Gastroesophageal sphincter (tissue), 4 donors: ENCODE measurements around the gene OR1E2. TPM values are rescaled to one million over a fixed set of nuclear protein-coding genes. Genes with fewer than 3 reads are reported as not detected.
"Not testable (repeated sequence)": the region's sequence is repeated elsewhere in the genome, so short reads cannot be mapped to it uniquely, and the experiment has no call there.

ENCODE experiments used
- ATAC-seq: fragments of 150-250 bp; one replicate; pipeline ENCODE4 v1.9.1; 2016; ENCODE audit warnings: mild to moderate bottlenecking, moderate library complexity
- H3K27ac ChIP-seq, 4 donors: fragments of 200-600 bp; sonication (generic) in 3 of 4; 1 replicate in 3 of 4; 2 replicates in 1 of 4; pipeline ENCODE4 v1.5.1; 2016 to 2019
- H3K27me3 ChIP-seq: fragments of 200-600 bp; sonication (generic); one replicate; pipeline ENCODE4 v1.5.1; 2019
- H3K36me3 ChIP-seq, 2 donors: fragments of 200-600 bp; sonication (generic); one replicate each; pipeline ENCODE4 v1.5.1; 2019; ENCODE audit warnings: control low read depth in 1 of 2
- H3K4me1 ChIP-seq, 3 donors: fragments of 200-600 bp; sonication (generic); 1 replicate in 2 of 3; 2 replicates in 1 of 3; pipeline ENCODE4 v1.5.1; 2016 to 2019; ENCODE audit warnings: control low read depth in 2 of 3
- H3K4me3 ChIP-seq, 2 donors: fragments of 200-600 bp; sonication (generic); one replicate each; pipeline ENCODE4 v1.5.1; 2019; ENCODE audit warnings: mild to moderate bottlenecking in 1 of 2, moderate library complexity in 1 of 2
- H3K9me3 ChIP-seq, 3 donors: fragments of 200-600 bp; sonication (generic); one replicate each; pipeline ENCODE4 v1.5.1; 2017 to 2019; ENCODE audit warnings: control low read depth in 2 of 3
- CTCF ChIP-seq, 4 experiments: fragments of 200-600 bp in 2 of 4; fragments of 450-650 bp in 2 of 4; sonication (generic) in 1 of 4; IDR thresholded peaks; one replicate each; pipeline ENCODE4 v1.5.1; 2017 to 2019; ENCODE audit warnings: antibody characterized with exemption in 4 of 4, mild to moderate bottlenecking in 2 of 4, moderate library complexity in 2 of 4
- EP300 ChIP-seq: sonication (generic); formaldehyde crosslinking; IDR thresholded peaks from one replicate; pipeline ENCODE4 v1.6.1; 2017; ENCODE audit warnings: antibody characterized with exemption, mild to moderate bottlenecking
- POLR2A ChIP-seq, 2 donors: fragments of 450-650 bp; IDR thresholded peaks; one replicate each; pipeline ENCODE4 v1.6.1; 2017; ENCODE audit warnings: antibody characterized with exemption in 2 of 2, mild to moderate bottlenecking in 2 of 2, moderate library complexity in 1 of 2
- POLR2AphosphoS5 ChIP-seq: sonication (generic); formaldehyde crosslinking; IDR thresholded peaks from one replicate; pipeline ENCODE4 v1.6.1; 2017; ENCODE audit warnings: antibody characterized with exemption
- WGBS, 2 donors: methylation state at CpG; one replicate each; pipeline ENCODE4 v1.1.5; 2018; ENCODE audit warnings: low coverage in 1 of 2; 5-methylcytosine and 5-hydroxymethylcytosine counted together
- total RNA-seq, 4 donors: library from RNA; depleted of rRNA; stranded (reverse); fragments of >200 nt; gene quantifications; one replicate each; pipeline ENCODE4 v1.1.0, GENCODE V29; 2016

OR1E2 gene
- total RNA-seq, 4 donors from 2014 or later, result not detected

- Histone ChIP-seq H3K36me3 (no peaks in the 10 kb centered on the region), H3K4me3 (no peak overlapping the region), H3K9me3 (no peaks in the 10 kb centered on the region), H3K4me1 (no peaks in the 10 kb centered on the region), H3K27ac (no peak overlapping the region), H3K27me3 (no peaks in the 10 kb centered on the region)
- WGBS, 2 donors, result 34 to 47% methylated on average over 2 of the region's 2 CpGs
- no peak for TF ChIP-seq CTCF (IDR thresholded peaks at IDR 0.05)
- TF ChIP-seq POLR2AphosphoS5, result no peak
- no peak for TF ChIP-seq POLR2A (IDR thresholded peaks at IDR 0.05)
- TF ChIP-seq EP300, result no peak
- ATAC-seq, result no peak
Observed at GRCh38 chr17:3448059-3448665, 14.5 kb upstream of the OR1E2 start.

GRCh38 chr17:3447625-3448024, 14.0 kb upstream of the OR1E2 start:
- no peaks in the 10 kb centered on the region for H3K27me3 ChIP-seq
- no peak overlapping the region for H3K27ac ChIP-seq
- H3K4me3 ChIP-seq, result no peak overlapping the region
- no peaks in the 10 kb centered on the region for H3K4me1 ChIP-seq
- no peaks in the 10 kb centered on the region for H3K9me3 ChIP-seq
- 25 to 64% methylated on average over 2 of the region's 2 CpGs for WGBS, 2 donors
- no peak for TF ChIP-seq POLR2A (IDR thresholded peaks at IDR 0.05)
- no peak for TF ChIP-seq EP300
- no peaks in the 10 kb centered on the region for H3K36me3 ChIP-seq
- ATAC-seq, result no peak

GRCh38 chr17:3440451-3440850, 6.8 kb upstream of the OR1E2 start:
- no peaks in the 10 kb centered on the region for H3K4me1 ChIP-seq
- no peaks in the 10 kb centered on the region for H3K36me3 ChIP-seq
- H3K27ac ChIP-seq, result no peak overlapping the region
- 17 to 30% methylated on average over 2 of the region's 2 CpGs for WGBS, 2 donors
- ATAC-seq, result no peak
- peaks cover 13% of the 10 kb centered on the region for H3K27me3 ChIP-seq
- H3K9me3 ChIP-seq, result no peaks in the 10 kb centered on the region
- H3K4me3 ChIP-seq, result no peak overlapping the region
- TF ChIP-seq CTCF (IDR thresholded peaks at IDR 0.05) (no peak), POLR2AphosphoS5 (no peak), POLR2A (IDR thresholded peaks at IDR 0.05) (no peak), EP300 (no peak)

- 33 to 67% methylated on average over 1 of the region's 1 CpG for WGBS, 2 donors
- no peaks in the 10 kb centered on the region for H3K4me1 ChIP-seq
- TF ChIP-seq POLR2AphosphoS5 (no peak), CTCF (IDR thresholded peaks at IDR 0.05) (no peak), POLR2A (IDR thresholded peaks at IDR 0.05) (no peak), EP300 (no peak)
- no peaks in the 10 kb centered on the region for H3K9me3 ChIP-seq
- H3K36me3 ChIP-seq, result no peaks in the 10 kb centered on the region
- peaks cover 13% of the 10 kb centered on the region for H3K27me3 ChIP-seq
- H3K4me3 ChIP-seq, result no peak overlapping the region
- no peak overlapping the region for H3K27ac ChIP-seq
- ATAC-seq, result no peak
Observed at GRCh38 chr17:3438368-3438767, 4.7 kb upstream of the OR1E2 start.

GRCh38 chr17:3433215-3433614, 426 bp downstream of the OR1E2 start:
- not testable (repeated sequence) for H3K27ac ChIP-seq, H3K9me3 ChIP-seq, H3K4me1 ChIP-seq, H3K27me3 ChIP-seq, ATAC-seq, H3K36me3 ChIP-seq, H3K4me3 ChIP-seq
- WGBS, 2 donors, result 29 to 39% methylated on average over 6 to 7 of the region's 7 CpGs

- Histone ChIP-seq H3K36me3 (no peaks in the 10 kb centered on the region), H3K27ac (no peak overlapping the region), H3K4me3 (no peak overlapping the region), H3K4me1 (no peaks in the 10 kb centered on the region), H3K27me3 (no peaks in the 10 kb centered on the region), H3K9me3 (no peaks in the 10 kb centered on the region)
- 38 to 83% methylated on average over 1 to 2 of the region's 2 CpGs for WGBS, 2 donors
- no peak for TF ChIP-seq CTCF (IDR thresholded peaks at IDR 0.05)
- TF ChIP-seq EP300, result no peak
- no peak for TF ChIP-seq POLR2A (IDR thresholded peaks at IDR 0.05)
- TF ChIP-seq POLR2AphosphoS5, result no peak
- ATAC-seq, result no peak
Observed at GRCh38 chr17:3418222-3418621, 15.4 kb downstream of the OR1E2 start.
